ENCODE results near the gene ACBD6. TPM values are rescaled to one million over a fixed set of nuclear protein-coding genes. Genes with fewer than 3 reads are reported as not detected.

ACBD6 gene
- total RNA-seq, 1 experiment from 2014 or later: 63.7 TPM

GRCh38 chr1:180360333-180361075 is 141.9 kb downstream of the ACBD6 start:
- no peak for DNase-seq (ENCODE audit: low spot score)
- BruUV-seq (replicated peaks): no TSS peak
- ChIA-PET CTCF (no interaction called here), POLR2A (ENCODE audit: low non-redundant PET) (interaction anchor here (0.7 kb wide), 1 partner anchor 12 kb away, joined by 3 read pairs; no protein-coding TSS in a partner anchor)
- Histone ChIP-seq H3K9me3 (ENCODE audit: low read depth, low read length, poor library complexity, severe bottlenecking) (no peaks in the 10 kb centered on the region), H3K27me3 (replicated peaks; ENCODE audit: insufficient read depth, low read depth, low read length, poor library complexity) (no peaks in the 10 kb centered on the region), H3K4me1 (ENCODE audit: insufficient read depth, low read length, poor library complexity, severe bottlenecking) (peaks cover 11% of the 10 kb centered on the region), H3K4me3 (ENCODE audit: low read depth, low read length, poor library complexity, severe bottlenecking) (no peak overlapping the region), H3K27ac (ENCODE audit: low read depth, low read length, poor library complexity, severe bottlenecking) (no peak overlapping the region), H3K36me3 (ENCODE audit: insufficient read depth, low read length, poor library complexity, severe bottlenecking) (no peaks in the 10 kb centered on the region)
- intact Hi-C loops (cut with micrococcal nuclease; ENCODE audit: unreplicated experiment): no loop called here
- TF ChIP-seq EZH2 (IDR thresholded peaks at IDR 0.05; ENCODE audit: borderline replicate concordance, low read depth, low read length, poor library complexity, severe bottlenecking): no peak
- TF ChIP-seq, protein P1, sequence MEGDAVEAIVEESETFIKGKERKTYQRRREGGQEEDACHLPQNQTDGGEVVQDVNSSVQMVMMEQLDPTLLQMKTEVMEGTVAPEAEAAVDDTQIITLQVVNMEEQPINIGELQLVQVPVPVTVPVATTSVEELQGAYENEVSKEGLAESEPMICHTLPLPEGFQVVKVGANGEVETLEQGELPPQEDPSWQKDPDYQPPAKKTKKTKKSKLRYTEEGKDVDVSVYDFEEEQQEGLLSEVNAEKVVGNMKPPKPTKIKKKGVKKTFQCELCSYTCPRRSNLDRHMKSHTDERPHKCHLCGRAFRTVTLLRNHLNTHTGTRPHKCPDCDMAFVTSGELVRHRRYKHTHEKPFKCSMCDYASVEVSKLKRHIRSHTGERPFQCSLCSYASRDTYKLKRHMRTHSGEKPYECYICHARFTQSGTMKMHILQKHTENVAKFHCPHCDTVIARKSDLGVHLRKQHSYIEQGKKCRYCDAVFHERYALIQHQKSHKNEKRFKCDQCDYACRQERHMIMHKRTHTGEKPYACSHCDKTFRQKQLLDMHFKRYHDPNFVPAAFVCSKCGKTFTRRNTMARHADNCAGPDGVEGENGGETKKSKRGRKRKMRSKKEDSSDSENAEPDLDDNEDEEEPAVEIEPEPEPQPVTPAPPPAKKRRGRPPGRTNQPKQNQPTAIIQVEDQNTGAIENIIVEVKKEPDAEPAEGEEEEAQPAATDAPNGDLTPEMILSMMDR (conservative IDR thresholded peaks at IDR 0.05; ENCODE audit: low read depth, low read length): no peak

GRCh38 chr1:180358649-180359048 is 143.7 kb downstream of the ACBD6 start:
- TF ChIP-seq EZH2 (IDR thresholded peaks at IDR 0.05; ENCODE audit: borderline replicate concordance, low read depth, low read length, poor library complexity, severe bottlenecking): no peak
- TF ChIP-seq, protein P1 (conservative IDR thresholded peaks at IDR 0.05; ENCODE audit: low read depth, low read length): no peak
- Histone ChIP-seq H3K36me3 (ENCODE audit: insufficient read depth, low read length, poor library complexity, severe bottlenecking) (no peaks in the 10 kb centered on the region), H3K4me3 (ENCODE audit: low read depth, low read length, poor library complexity, severe bottlenecking) (no peak overlapping the region), H3K27ac (ENCODE audit: low read depth, low read length, poor library complexity, severe bottlenecking) (no peak overlapping the region), H3K4me1 (ENCODE audit: insufficient read depth, low read length, poor library complexity, severe bottlenecking) (peaks cover 25% of the 10 kb centered on the region), H3K9me3 (ENCODE audit: low read depth, low read length, poor library complexity, severe bottlenecking) (no peaks in the 10 kb centered on the region), H3K27me3 (replicated peaks; ENCODE audit: insufficient read depth, low read depth, low read length, poor library complexity) (no peaks in the 10 kb centered on the region)
- ChIA-PET CTCF (no interaction called here), POLR2A (ENCODE audit: low non-redundant PET) (no interaction called here)
- intact Hi-C loops (cut with micrococcal nuclease; ENCODE audit: unreplicated experiment): no loop called here
- DNase-seq (ENCODE audit: low spot score): peak; percentile 80
- no TSS peak for BruUV-seq (replicated peaks)

DNA sequence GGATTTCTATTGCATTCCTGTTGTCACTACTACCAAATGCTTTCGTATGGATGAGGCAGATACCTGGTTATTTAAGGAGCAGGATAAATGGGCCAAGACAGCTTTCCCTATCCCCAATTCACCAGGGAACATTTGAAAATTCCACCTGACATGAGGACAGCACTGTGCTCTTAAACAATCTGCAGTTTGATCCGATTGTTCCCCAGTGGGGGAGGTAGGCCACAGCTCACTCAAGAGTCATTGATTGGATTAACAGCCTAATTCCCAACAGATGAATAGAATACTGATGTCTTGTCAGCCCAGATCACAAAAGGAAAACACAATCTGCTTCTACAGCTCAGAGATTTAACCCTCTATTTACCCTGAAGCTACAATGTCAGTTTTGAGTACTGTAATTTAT is 148.4 kb downstream of the ACBD6 start:
- Histone ChIP-seq H3K4me3 (ENCODE audit: low read depth, low read length, poor library complexity, severe bottlenecking) (no peak overlapping the region), H3K27ac (ENCODE audit: low read depth, low read length, poor library complexity, severe bottlenecking) (no peak overlapping the region), H3K27me3 (replicated peaks; ENCODE audit: insufficient read depth, low read depth, low read length, poor library complexity) (no peaks in the 10 kb centered on the region), H3K4me1 (ENCODE audit: insufficient read depth, low read length, poor library complexity, severe bottlenecking) (peaks cover 24% of the 10 kb centered on the region), H3K9me3 (ENCODE audit: low read depth, low read length, poor library complexity, severe bottlenecking) (no peaks in the 10 kb centered on the region), H3K36me3 (ENCODE audit: insufficient read depth, low read length, poor library complexity, severe bottlenecking) (no peaks in the 10 kb centered on the region)
- DNase-seq (ENCODE audit: low spot score): peak; percentile 73
- BruUV-seq (replicated peaks): no TSS peak
- intact Hi-C loops (cut with micrococcal nuclease; ENCODE audit: unreplicated experiment): no loop called here
- CTCF ChIA-PET: no interaction called here
- no peak for TF ChIP-seq EZH2 (IDR thresholded peaks at IDR 0.05; ENCODE audit: borderline replicate concordance, low read depth, low read length, poor library complexity, severe bottlenecking)
- TF ChIP-seq, protein P1 (conservative IDR thresholded peaks at IDR 0.05; ENCODE audit: low read depth, low read length): no peak
- POLR2A ChIA-PET (ENCODE audit: low non-redundant PET): no interaction called here
